A673 (cell line): ENCODE measurements around the gene PLK1.

Experiments used
- EZH2 ChIP-seq: fragments of 200-600 bp; sonication (generic); IDR thresholded peaks from 2 replicates; pipeline ENCODE4 v1.6.1; 2017; ENCODE audit warnings: borderline replicate concordance, low read depth, mild to moderate bottlenecking, mixed read lengths, antibody characterized with exemption, low read length; ENCODE audit not compliant: poor library complexity, severe bottlenecking
- TF ChIP-seq, protein P1 (sequence below): fragments of 300-800, 200-600 bp; sonication (generic); conservative IDR thresholded peaks from 2 replicates; pipeline ENCODE4 v1.5.1; 2017; ENCODE audit warnings: low read depth, mild to moderate bottlenecking, antibody characterized with exemption, low read length, moderate library complexity, mixed read lengths

DNA sequence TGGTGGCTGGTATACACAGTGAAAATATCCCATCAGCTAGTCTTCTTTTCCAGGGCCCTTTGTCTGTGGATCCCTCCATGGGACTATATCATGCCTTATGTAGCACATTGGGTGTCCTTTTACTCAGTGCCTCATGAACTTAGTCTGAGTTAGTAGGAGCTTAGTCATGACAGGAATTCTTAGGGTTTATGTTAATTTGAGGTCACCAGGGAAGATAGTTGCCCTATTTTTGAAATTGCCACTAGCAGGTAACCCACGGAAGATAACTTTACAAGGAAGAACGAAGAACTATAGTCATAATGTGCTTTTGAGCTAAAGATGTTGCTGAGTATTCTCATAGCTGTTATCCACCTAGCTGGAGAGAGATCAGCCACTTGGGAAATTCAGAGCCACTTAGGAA, 14.8 kb upstream of the PLK1 start:
- TF ChIP-seq EZH2, result no peak
- TF ChIP-seq, protein P1, sequence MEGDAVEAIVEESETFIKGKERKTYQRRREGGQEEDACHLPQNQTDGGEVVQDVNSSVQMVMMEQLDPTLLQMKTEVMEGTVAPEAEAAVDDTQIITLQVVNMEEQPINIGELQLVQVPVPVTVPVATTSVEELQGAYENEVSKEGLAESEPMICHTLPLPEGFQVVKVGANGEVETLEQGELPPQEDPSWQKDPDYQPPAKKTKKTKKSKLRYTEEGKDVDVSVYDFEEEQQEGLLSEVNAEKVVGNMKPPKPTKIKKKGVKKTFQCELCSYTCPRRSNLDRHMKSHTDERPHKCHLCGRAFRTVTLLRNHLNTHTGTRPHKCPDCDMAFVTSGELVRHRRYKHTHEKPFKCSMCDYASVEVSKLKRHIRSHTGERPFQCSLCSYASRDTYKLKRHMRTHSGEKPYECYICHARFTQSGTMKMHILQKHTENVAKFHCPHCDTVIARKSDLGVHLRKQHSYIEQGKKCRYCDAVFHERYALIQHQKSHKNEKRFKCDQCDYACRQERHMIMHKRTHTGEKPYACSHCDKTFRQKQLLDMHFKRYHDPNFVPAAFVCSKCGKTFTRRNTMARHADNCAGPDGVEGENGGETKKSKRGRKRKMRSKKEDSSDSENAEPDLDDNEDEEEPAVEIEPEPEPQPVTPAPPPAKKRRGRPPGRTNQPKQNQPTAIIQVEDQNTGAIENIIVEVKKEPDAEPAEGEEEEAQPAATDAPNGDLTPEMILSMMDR, result no peak
